ENCODE data around the gene ATF6B. TPM values are rescaled to one million over a fixed set of nuclear protein-coding genes. Genes with fewer than 3 reads are reported as not detected.

ATF6B gene
- total RNA-seq, 6 experiments from 2014 or later = 80.0 to 96.2 (median 88.7) TPM

DNA sequence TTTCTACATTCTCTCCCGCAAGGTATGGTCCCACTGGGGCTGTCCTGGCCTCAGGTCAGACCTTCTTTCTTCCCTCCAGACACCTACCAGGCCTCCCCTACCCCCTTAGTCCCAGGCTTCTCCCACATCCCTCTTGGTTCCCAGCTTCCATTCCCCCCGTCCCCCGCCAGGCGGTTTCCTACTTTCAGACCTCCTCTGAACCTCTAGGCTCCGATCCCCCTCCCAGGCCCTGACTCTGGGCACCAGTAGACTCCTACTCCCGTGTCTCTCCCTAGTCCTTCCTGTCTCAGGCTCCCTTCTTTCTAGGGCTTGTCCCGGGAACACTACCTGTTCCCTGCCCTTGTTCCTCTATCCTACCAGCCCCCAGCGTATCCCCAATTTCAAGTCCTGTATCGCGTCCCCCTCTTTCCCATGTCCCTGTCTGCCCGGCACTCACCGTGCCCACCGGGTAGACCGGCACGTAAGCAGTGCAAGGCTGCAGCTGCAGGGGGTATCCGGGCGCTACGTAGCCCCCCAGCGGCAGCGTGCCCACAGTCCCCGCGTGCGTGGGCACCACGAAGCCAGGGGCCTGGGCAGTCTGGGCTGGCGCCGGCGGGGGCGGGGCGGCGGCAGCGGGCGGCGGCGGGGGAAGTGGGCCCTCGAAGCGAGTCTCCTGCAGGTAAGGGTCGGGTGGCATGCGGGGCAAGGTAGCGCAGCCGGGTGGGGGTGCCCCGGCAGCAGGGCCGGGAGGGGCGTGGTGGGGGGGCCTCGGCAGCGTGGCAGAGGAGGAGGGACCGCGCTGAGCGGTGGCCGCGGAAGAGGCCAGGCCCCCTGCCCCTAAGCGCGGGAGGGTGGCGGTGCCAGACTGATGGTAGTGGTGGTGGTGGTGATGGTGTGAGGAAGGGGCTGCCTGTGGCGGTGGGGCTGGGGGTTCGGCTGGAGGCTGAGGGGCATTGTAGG lies 22.2 kb upstream of the ATF6B start:
- Mint-ChIP-seq H3K9me3 (no peaks in the 10 kb centered on the region), H3K36me3 (ENCODE audit: low read depth) (peaks cover 13% of the 10 kb centered on the region; the same call in 1 of the 2 replicates), H3K4me1 (ENCODE audit: low read depth) (peaks cover 38% of the 10 kb centered on the region), H3K27me3 (ENCODE audit: insufficient read depth) (peaks cover 7% of the 10 kb centered on the region), H3K27ac (no peak overlapping the region), H3K4me3 (peak overlapping the region; percentile 100)
- TF ChIP-seq, protein P1, sequence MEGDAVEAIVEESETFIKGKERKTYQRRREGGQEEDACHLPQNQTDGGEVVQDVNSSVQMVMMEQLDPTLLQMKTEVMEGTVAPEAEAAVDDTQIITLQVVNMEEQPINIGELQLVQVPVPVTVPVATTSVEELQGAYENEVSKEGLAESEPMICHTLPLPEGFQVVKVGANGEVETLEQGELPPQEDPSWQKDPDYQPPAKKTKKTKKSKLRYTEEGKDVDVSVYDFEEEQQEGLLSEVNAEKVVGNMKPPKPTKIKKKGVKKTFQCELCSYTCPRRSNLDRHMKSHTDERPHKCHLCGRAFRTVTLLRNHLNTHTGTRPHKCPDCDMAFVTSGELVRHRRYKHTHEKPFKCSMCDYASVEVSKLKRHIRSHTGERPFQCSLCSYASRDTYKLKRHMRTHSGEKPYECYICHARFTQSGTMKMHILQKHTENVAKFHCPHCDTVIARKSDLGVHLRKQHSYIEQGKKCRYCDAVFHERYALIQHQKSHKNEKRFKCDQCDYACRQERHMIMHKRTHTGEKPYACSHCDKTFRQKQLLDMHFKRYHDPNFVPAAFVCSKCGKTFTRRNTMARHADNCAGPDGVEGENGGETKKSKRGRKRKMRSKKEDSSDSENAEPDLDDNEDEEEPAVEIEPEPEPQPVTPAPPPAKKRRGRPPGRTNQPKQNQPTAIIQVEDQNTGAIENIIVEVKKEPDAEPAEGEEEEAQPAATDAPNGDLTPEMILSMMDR (IDR thresholded peaks at IDR 0.05) = no peak
- no peak for DNase-seq

DNA sequence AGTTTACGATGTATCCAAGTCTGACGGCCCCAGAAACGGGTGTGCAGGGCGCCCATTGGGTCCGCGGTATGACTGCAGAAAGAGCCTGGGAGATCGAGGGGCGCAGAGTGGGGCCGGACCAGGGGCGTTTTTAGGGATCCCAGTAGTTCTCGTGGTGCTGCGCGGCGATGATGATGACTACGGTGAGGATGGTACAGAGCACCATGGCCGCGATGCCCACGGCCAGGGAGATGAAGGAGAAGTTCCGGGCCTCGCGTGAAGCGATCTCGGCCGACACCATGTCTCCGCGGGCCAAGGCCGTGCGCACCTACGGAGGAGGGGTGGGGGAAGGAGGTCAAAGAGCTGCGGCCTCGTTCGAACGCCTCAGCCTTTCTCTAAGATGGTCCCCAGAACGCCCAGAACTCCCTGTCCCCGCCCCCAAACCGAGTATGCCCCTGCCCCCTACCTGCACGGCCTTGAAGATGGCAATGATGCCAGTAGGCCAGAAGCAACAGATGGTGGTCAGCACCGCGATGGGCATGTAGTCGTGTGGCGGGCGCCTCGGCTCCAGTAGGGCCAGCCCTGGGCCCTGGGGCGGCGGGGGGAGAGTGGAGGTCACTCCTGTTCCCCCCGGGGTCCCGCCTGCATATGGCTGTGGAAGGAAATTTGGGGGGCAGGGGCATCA lies 21.2 kb upstream of the ATF6B start:
- Mint-ChIP-seq H3K4me1 (ENCODE audit: low read depth) (peaks cover 28% of the 10 kb centered on the region), H3K36me3 (ENCODE audit: low read depth) (peaks cover 13% of the 10 kb centered on the region; the same call in 1 of the 2 replicates), H3K27me3 (ENCODE audit: insufficient read depth) (peaks cover 7% of the 10 kb centered on the region), H3K9me3 (no peaks in the 10 kb centered on the region), H3K4me3 (no peak overlapping the region), H3K27ac (no peak overlapping the region)
- TF ChIP-seq, protein P1 (IDR thresholded peaks at IDR 0.05) = no peak
- DNase-seq = no peak

DNA sequence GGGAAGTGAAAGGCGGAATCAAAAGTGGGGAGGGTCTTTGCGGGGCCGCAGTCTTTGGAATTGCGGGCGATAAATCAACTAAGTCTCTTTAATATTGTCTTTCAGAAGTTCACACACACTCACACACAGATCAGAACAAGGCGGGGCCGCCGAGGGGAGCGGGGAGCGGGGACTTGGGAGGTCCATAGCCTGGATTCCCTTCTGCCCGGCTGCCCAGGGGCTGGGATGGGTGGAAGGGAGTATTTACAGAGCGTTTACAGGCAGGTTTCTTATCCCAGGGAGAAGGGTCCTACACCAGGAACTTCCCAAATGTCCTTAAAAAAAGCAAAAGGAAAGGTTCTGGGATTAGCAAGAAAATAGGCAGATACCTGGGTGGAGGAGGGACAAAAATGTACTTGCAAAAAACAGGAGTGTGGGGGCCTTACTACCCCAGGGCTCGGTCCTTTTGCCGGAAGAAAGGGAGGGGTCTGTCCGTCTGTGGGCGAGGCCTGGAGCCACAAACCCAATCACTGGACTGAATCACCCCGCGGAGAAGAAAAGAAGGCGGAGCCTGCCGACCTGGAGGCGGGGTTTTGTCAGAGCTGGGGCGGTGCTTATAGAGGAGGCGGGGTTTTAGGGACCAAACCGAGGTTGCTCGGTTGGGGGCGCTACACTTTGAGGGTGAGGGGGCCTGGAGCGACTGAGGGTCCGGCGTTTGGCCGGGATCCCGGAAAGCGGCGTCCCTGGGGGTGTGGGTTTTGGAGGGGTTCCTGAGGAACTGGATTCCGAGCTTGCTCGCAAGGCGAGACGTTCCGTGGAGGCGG lies 20.4 kb upstream of the ATF6B start:
- H3K4me3 Mint-ChIP-seq = no peak overlapping the region
- DNase-seq = no peak
- TF ChIP-seq, protein P1 (IDR thresholded peaks at IDR 0.05) = no peak
- H3K27ac Mint-ChIP-seq = no peak overlapping the region
- peaks cover 13% of the 10 kb centered on the region; the same call in 1 of the 2 replicates for H3K36me3 Mint-ChIP-seq (ENCODE audit: low read depth)
- H3K27me3 Mint-ChIP-seq (ENCODE audit: insufficient read depth) = peaks cover 7% of the 10 kb centered on the region
- peaks cover 27% of the 10 kb centered on the region for H3K4me1 Mint-ChIP-seq (ENCODE audit: low read depth)
- no peaks in the 10 kb centered on the region for H3K9me3 Mint-ChIP-seq

DNA sequence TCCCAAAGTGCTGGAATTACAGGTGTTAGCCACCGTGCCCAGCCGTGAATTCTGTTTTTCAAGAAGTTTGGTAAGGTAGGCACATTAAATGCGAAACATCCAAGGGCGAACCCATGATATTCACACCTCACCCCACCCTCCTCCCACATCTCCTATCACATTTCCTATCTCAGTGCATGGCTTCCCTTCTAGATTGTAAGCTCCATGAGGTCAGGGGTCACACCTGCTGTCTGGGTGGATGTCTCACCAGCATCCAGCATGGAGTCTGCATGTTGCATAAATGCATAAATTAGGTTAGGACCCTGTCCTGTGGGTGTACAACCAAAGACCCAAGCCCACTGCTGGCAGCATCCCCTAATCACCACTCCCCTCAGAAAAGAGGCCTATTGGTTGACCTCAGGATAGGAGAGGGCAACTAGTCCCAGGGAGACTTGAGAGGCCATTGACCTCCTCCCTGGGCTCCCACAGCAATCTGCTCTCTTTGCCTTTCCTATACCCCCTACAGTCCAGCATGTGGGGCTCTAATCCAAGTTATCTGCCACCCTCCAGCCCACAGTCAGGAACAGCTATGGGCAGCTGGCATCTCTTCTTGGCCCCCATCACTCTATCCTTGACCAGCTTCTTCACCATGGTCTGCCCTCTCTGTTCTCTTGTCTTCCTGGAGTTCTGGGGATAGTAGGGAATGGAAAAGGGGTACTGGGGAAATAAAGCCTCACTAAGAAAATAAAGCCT lies 19.5 kb upstream of the ATF6B start:
- Mint-ChIP-seq H3K36me3 (ENCODE audit: low read depth) (peaks cover 13% of the 10 kb centered on the region; the same call in 1 of the 2 replicates), H3K27ac (no peak overlapping the region), H3K27me3 (ENCODE audit: insufficient read depth) (peaks cover 7% of the 10 kb centered on the region), H3K4me3 (no peak overlapping the region), H3K4me1 (ENCODE audit: low read depth) (peaks cover 18% of the 10 kb centered on the region), H3K9me3 (no peaks in the 10 kb centered on the region)
- DNase-seq = no peak
- TF ChIP-seq, protein P1 (IDR thresholded peaks at IDR 0.05) = no peak

DNA sequence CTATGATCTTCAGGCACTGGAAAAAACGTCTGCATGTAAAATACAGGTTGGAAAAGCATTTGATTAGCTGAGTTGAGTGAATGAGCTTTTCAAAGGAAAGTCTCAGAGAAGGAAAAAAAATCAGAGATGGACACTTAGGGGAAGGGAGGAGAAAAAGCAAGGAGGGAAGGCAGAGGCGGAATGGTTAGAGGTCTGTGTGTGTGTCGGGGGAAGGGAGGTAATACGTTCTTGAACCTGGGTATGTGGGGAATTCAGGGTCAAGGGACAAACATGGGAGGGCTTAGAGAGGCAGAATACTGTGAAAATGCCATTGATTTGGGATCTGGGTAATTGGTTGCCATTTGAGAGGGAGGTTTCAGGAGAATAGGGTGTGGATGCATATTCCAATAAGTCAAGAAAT lies 18.6 kb upstream of the ATF6B start:
- no peaks in the 10 kb centered on the region for H3K9me3 Mint-ChIP-seq
- DNase-seq = no peak
- peaks cover 10% of the 10 kb centered on the region for H3K27me3 Mint-ChIP-seq (ENCODE audit: insufficient read depth)
- H3K4me1 Mint-ChIP-seq (ENCODE audit: low read depth) = peaks cover 10% of the 10 kb centered on the region
- H3K36me3 Mint-ChIP-seq (ENCODE audit: low read depth) = peaks cover 13% of the 10 kb centered on the region; the same call in 1 of the 2 replicates
- no peak overlapping the region for H3K4me3 Mint-ChIP-seq
- no peak overlapping the region for H3K27ac Mint-ChIP-seq
- TF ChIP-seq, protein P1 (IDR thresholded peaks at IDR 0.05) = no peak
